ENCODE data around the gene ERC1.

- TF ChIP-seq CTCF (IDR thresholded peaks at IDR 0.05; ENCODE audit: low read depth, low read length, poor library complexity, severe bottlenecking) (no peak), EZH2phosphoT487 (IDR thresholded peaks at IDR 0.05; ENCODE audit: borderline replicate concordance, low read length) (no peak)
These were observed 266.0 kb downstream of the ERC1 start for GRCh38 chr12:1256991-1257390.

Measured in DOHH2 (cell line).